GM18499 (cell line): Measurements from ENCODE around the gene BABAM2.

ENCODE experiments used
- ATAC-seq: cut with Tn5 transposase; IDR thresholded peaks from one replicate; pipeline ENCODE4 v1.9.1; 2021; ENCODE audit warnings: moderate number of reproducible peaks; ENCODE audit not compliant: insufficient read depth, unreplicated experiment

BABAM2 gene

GRCh38 chr2:28174211-28174610 is 283.7 kb downstream of the BABAM2 start:
- no peak for ATAC-seq

- no peak for ATAC-seq
Measured at GRCh38 chr2:28175028-28175427, 284.5 kb downstream of the BABAM2 start.

- no peak for ATAC-seq
Measured at GRCh38 chr2:28178946-28179345, 288.4 kb downstream of the BABAM2 start.

GRCh38 chr2:28181801-28182200 is 291.3 kb downstream of the BABAM2 start:
- no peak for ATAC-seq

- no peak for ATAC-seq
Measured at GRCh38 chr2:28182348-28182747, 291.8 kb downstream of the BABAM2 start.

- no peak for ATAC-seq
Measured at GRCh38 chr2:28185153-28185552, 294.6 kb downstream of the BABAM2 start.

GRCh38 chr2:28185891-28186290 is 295.4 kb downstream of the BABAM2 start:
- ATAC-seq = no peak

GRCh38 chr2:28187186-28187585 is 296.7 kb downstream of the BABAM2 start:
- no peak for ATAC-seq

- no peak for ATAC-seq
Measured at GRCh38 chr2:28188436-28188835, 297.9 kb downstream of the BABAM2 start.

- no peak for ATAC-seq
Measured at GRCh38 chr2:28193630-28194403, 303.3 kb downstream of the BABAM2 start.

- ATAC-seq = no peak
Measured at GRCh38 chr2:28199995-28200679, 309.6 kb downstream of the BABAM2 start.

- no peak for ATAC-seq
Measured at GRCh38 chr2:28201671-28202180, 311.2 kb downstream of the BABAM2 start.

GRCh38 chr2:28202719-28203118 is 312.2 kb downstream of the BABAM2 start:
- no peak for ATAC-seq

- ATAC-seq = no peak
Measured at GRCh38 chr2:28206762-28207161, 316.2 kb downstream of the BABAM2 start.

GRCh38 chr2:28209261-28209691 is 318.7 kb downstream of the BABAM2 start:
- ATAC-seq = no peak

GRCh38 chr2:28209864-28210263 is 319.3 kb downstream of the BABAM2 start:
- no peak for ATAC-seq

- no peak for ATAC-seq
Measured at GRCh38 chr2:28210535-28210934, 320.0 kb downstream of the BABAM2 start.

GRCh38 chr2:28216331-28216730 is 325.8 kb downstream of the BABAM2 start:
- no peak for ATAC-seq

GRCh38 chr2:28217042-28217740 is 326.7 kb downstream of the BABAM2 start:
- no peak for ATAC-seq

- ATAC-seq = no peak
Measured at GRCh38 chr2:28219138-28219537, 328.6 kb downstream of the BABAM2 start.

- ATAC-seq = no peak
Measured at GRCh38 chr2:28219758-28220368, 329.3 kb downstream of the BABAM2 start.
